Liver (tissue), 9 donors: ENCODE measurements around the gene RORC. TPM values are rescaled to one million over a fixed set of nuclear protein-coding genes. Genes with fewer than 3 reads are reported as not detected.
"Not testable (repeated sequence)": the region's sequence is repeated elsewhere in the genome, so short reads cannot be mapped to it uniquely, and the experiment has no call there.

Experiments
- DNase-seq: peaks from one replicate; pipeline ENCODE4 v3.0.0-alpha.2; 2017; ENCODE audit warnings: low spot score
- H3K27ac ChIP-seq, 2 donors: one replicate each; pipeline ENCODE4 v1.7.0; 2013; ENCODE audit warnings: inconsistent platforms in 2 of 2, low read length in 2 of 2, control low read depth in 1 of 2, low read depth in 1 of 2, mild to moderate bottlenecking in 1 of 2
- H3K27me3 ChIP-seq, 4 donors: one replicate each; pipeline versions ENCODE4 v1.6.1 to v1.7.0; 2013; ENCODE audit warnings: low read length in 3 of 4, inconsistent platforms in 1 of 4, mild to moderate bottlenecking in 1 of 4, moderate library complexity in 1 of 4; ENCODE audit not compliant: control insufficient read depth in 4 of 4, insufficient read depth in 4 of 4
- H3K36me3 ChIP-seq, 4 donors: one replicate each; pipeline versions ENCODE4 v1.6.1 to v1.7.0; 2013; ENCODE audit warnings: low read length in 3 of 4, mild to moderate bottlenecking in 3 of 4, low read depth in 1 of 4, moderate library complexity in 1 of 4; ENCODE audit not compliant: control insufficient read depth in 4 of 4, insufficient read depth in 3 of 4
- H3K4me1 ChIP-seq, 4 donors: one replicate each; pipeline versions ENCODE4 v1.6.1 to v1.7.0; 2013; ENCODE audit warnings: low read length in 3 of 4, mild to moderate bottlenecking in 3 of 4, moderate library complexity in 1 of 4; ENCODE audit not compliant: control insufficient read depth in 4 of 4, insufficient read depth in 4 of 4
- H3K4me3 ChIP-seq, 3 donors: one replicate each; pipeline versions ENCODE4 v1.6.1 to v1.7.0; 2013; ENCODE audit warnings: low read length in 3 of 3, control low read depth in 1 of 3, low read depth in 1 of 3, mild to moderate bottlenecking in 1 of 3
- H3K9ac ChIP-seq, 2 donors: one replicate each; pipeline ENCODE4 v1.7.0; 2013; ENCODE audit warnings: low read length in 2 of 2, mild to moderate bottlenecking in 2 of 2, moderate library complexity in 2 of 2, control low read depth in 1 of 2, low read depth in 1 of 2
- H3K9me3 ChIP-seq, 4 donors: one replicate each; pipeline versions ENCODE4 v1.6.1 to v1.7.0; 2013; ENCODE audit warnings: low read length in 3 of 4; ENCODE audit not compliant: control insufficient read depth in 4 of 4
- EGR1 ChIP-seq, 2 donors: IDR thresholded peaks; 2 replicates each; pipeline ENCODE4 v1.6.1; 2016 to 2018; ENCODE audit warnings: antibody characterized with exemption in 2 of 2, low read depth in 2 of 2
- FOXA1 ChIP-seq: IDR thresholded peaks from 2 replicates; pipeline ENCODE4 v1.6.1; 2016; ENCODE audit warnings: antibody characterized with exemption
- GABPA ChIP-seq, 2 donors: IDR thresholded peaks in 1 of 2; conservative IDR thresholded peaks in 1 of 2; 2 replicates each; pipeline ENCODE4 v1.6.1; 2016; ENCODE audit warnings: antibody characterized with exemption in 2 of 2, mild to moderate bottlenecking in 1 of 2, moderate library complexity in 1 of 2
- HNF4G ChIP-seq: IDR thresholded peaks from 2 replicates; pipeline ENCODE4 v1.6.1; 2016; ENCODE audit warnings: antibody characterized with exemption
- JUND ChIP-seq, 2 donors: IDR thresholded peaks; 2 replicates each; pipeline ENCODE4 v1.6.1; 2016; ENCODE audit warnings: antibody characterized with exemption in 2 of 2
- TAF1 ChIP-seq: conservative IDR thresholded peaks from 2 replicates; pipeline ENCODE4 v1.6.1; 2016; ENCODE audit warnings: antibody characterized with exemption, mild to moderate bottlenecking
- YY1 ChIP-seq: IDR thresholded peaks from 2 replicates; pipeline ENCODE4 v1.6.1; 2016; ENCODE audit warnings: antibody characterized with exemption, mild to moderate bottlenecking
- WGBS: extraction: QIAGEN DNeasy Blood & Tissue Kit; methylation state at CpG from one replicate; pipeline ENCODE4 v1.1.7; 2013; 5-methylcytosine and 5-hydroxymethylcytosine counted together
- polyA plus RNA-seq, 2 donors: library from polyadenylated mRNA; stranded (reverse) in 1 of 2; unstranded in 1 of 2; fragments of 200-250 nt in 1 of 2; fragments of >200 nt in 1 of 2; fragmentation: Nextera tagmentation in 1 of 2; extraction: Ambion mirVana in 1 of 2; gene quantifications; one replicate each; pipeline versions ENCODE4 v1.2.1 to v1.2.3, GENCODE V29; 2013 to 2015
- total RNA-seq, 2 donors: library from RNA; depleted of rRNA; stranded (reverse); fragments of >200 nt; gene quantifications; one replicate each; pipeline ENCODE4 v1.2.3, GENCODE V29; 2014
- TF ChIP-seq, protein P1 (sequence below): fragments of 150-350 bp; IDR thresholded peaks from 2 replicates; pipeline ENCODE4 v1.5.1; 2017; ENCODE audit warnings: improper control_type of control experiment, low read depth, low read length; ENCODE audit not compliant: missing input control
- TF ChIP-seq, protein P2 (sequence below): IDR thresholded peaks from 2 replicates; pipeline ENCODE4 v1.6.1; 2016; ENCODE audit warnings: antibody characterized with exemption
- TF ChIP-seq, protein P3 (sequence below): IDR thresholded peaks from 2 replicates; pipeline ENCODE4 v1.6.1; 2016; ENCODE audit warnings: antibody characterized with exemption
- donor health status: healthy.
- donor health status: healthy.
- donor health status: healthy.
- donor health status: healthy.
- donor health status: healthy.

The RORC gene
- total and polyA plus RNA-seq, 4 donors, result 2.9 to 59.2 (median 13.0) TPM

DNA sequence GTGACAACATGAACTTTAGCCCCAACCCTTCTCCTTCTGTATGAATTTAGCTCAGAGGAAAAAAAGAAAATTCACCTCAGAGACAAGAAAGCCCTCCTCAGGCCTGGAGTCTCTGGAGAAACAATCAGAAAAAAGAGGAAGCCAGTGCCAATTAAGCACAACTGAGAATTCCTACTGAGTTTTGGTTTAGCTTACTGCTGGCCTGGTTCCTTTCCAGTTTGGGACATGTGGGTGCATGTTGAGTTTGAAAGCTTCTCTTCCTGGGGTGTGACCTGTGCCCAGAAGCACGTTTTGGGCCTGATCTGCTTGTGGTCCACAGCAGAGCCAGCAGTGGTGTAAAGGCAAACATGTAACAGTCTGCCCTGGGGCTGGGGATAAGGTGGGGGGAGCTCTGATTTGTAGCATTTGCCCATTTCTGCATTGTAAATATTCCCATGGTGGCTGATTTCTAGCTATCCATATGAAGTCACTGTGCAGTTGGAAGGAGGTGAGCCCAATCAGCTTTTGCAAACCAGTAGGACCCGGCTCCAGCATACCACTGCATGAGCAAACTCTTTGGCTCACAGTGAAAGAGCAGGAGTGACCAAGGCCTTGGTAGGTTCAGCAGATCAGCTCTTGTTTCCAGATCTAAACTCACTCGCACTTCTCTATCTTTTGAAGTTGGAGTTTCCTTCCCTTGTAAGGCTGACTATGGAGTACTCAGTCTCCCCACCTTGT lies 26.6 kb upstream of the RORC start:
- Histone ChIP-seq H3K9ac (no peak overlapping the region), H3K27ac (no peak overlapping the region), H3K9me3 (no peaks in the 10 kb centered on the region), H3K4me3 (no peak overlapping the region), H3K36me3 (no peaks in the 10 kb centered on the region), H3K27me3 (no peaks in the 10 kb centered on the region), H3K4me1 (no peaks in the 10 kb centered on the region)
- 73% methylated on average over 3 of the region's 3 CpGs for whole genome bisulfite sequencing
- DNase-seq, result no peak
- TF ChIP-seq GABPA (IDR thresholded peaks at IDR 0.05 in 1 of 2, conservative IDR thresholded peaks at IDR 0.05 in 1 of 2), result no peak
- TF ChIP-seq, protein P1, sequence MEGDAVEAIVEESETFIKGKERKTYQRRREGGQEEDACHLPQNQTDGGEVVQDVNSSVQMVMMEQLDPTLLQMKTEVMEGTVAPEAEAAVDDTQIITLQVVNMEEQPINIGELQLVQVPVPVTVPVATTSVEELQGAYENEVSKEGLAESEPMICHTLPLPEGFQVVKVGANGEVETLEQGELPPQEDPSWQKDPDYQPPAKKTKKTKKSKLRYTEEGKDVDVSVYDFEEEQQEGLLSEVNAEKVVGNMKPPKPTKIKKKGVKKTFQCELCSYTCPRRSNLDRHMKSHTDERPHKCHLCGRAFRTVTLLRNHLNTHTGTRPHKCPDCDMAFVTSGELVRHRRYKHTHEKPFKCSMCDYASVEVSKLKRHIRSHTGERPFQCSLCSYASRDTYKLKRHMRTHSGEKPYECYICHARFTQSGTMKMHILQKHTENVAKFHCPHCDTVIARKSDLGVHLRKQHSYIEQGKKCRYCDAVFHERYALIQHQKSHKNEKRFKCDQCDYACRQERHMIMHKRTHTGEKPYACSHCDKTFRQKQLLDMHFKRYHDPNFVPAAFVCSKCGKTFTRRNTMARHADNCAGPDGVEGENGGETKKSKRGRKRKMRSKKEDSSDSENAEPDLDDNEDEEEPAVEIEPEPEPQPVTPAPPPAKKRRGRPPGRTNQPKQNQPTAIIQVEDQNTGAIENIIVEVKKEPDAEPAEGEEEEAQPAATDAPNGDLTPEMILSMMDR, result no peak
- no peak for TF ChIP-seq HNF4G

DNA sequence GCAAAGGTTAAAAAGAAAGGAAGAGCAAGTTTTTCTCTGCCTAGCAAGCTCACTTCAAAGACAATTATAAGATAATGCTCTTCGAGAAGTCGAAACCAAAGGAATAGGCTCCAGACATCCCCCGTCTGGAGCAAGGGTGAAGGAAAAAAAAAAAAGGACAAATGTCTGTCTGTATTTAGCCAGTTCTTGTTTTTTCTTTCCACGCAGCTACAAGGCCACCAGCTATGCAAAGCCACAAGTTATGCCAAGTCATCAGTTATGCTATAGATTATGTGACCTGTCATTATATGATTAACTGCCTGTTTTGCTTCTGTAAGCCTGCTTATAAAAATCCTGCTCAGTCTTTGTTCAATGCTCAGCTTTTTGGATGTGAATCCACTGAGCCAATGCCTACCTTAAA lies 24.3 kb upstream of the RORC start:
- H3K4me3 ChIP-seq, result no peak overlapping the region
- 75% methylated on average over 4 of the region's 4 CpGs for WGBS
- no peaks in the 10 kb centered on the region for H3K36me3 ChIP-seq
- H3K4me1 ChIP-seq, result no peaks in the 10 kb centered on the region
- no peak overlapping the region for H3K9ac ChIP-seq
- H3K9me3 ChIP-seq, result no peaks in the 10 kb centered on the region
- no peaks in the 10 kb centered on the region for H3K27me3 ChIP-seq
- no peak for DNase-seq
- TF ChIP-seq, protein P2, sequence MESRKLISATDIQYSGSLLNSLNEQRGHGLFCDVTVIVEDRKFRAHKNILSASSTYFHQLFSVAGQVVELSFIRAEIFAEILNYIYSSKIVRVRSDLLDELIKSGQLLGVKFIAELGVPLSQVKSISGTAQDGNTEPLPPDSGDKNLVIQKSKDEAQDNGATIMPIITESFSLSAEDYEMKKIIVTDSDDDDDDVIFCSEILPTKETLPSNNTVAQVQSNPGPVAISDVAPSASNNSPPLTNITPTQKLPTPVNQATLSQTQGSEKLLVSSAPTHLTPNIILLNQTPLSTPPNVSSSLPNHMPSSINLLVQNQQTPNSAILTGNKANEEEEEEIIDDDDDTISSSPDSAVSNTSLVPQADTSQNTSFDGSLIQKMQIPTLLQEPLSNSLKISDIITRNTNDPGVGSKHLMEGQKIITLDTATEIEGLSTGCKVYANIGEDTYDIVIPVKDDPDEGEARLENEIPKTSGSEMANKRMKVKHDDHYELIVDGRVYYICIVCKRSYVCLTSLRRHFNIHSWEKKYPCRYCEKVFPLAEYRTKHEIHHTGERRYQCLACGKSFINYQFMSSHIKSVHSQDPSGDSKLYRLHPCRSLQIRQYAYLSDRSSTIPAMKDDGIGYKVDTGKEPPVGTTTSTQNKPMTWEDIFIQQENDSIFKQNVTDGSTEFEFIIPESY, result no peak
- no peak overlapping the region for H3K27ac ChIP-seq

DNA sequence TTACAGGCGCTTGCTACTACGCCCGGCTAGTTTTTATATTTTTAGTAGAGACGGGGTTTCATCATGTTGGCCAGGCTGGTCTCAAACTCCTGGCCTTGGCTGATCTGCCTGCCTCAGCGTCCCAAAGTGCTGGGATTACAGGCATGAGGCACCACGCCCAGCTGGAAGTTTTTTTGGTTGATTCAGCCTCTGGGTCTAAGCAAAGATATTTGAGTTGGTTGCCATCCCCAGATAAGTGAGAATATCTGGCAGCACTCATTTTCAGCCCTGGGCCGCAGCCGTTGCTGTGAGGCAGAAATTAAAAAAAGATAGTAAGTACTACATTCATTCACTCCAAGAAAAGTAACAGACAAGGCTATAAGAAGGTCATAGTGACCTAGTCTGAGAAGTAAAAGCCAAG lies 23.9 kb upstream of the RORC start:
- not testable (repeated sequence) for H3K27me3 ChIP-seq, DNase-seq, H3K4me3 ChIP-seq, H3K4me1 ChIP-seq, H3K9me3 ChIP-seq, H3K9ac ChIP-seq, H3K27ac ChIP-seq, H3K36me3 ChIP-seq
- whole genome bisulfite sequencing, result 84% methylated on average over 8 of the region's 8 CpGs

DNA sequence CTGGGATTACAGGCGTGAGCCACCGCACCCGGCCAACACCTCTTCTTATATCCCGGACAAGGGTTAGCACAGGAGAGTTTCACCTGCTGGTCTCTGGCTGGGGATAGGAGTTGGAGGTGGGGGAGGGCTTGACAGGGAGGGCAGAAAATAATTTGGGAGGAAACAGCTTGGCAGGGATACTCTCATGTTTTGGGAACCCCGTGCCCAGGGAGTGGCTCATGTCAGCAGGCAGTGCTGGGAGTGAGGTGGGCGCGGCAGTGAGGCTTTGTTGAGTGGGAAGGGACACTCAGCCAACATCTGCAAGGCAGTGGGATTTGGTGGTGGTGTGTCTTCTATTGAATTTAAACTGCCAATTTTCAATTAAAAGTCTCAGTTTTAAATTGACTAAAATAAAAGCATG lies 23.1 kb upstream of the RORC start:
- no peak overlapping the region for H3K9ac ChIP-seq
- no peaks in the 10 kb centered on the region for H3K36me3 ChIP-seq
- H3K4me3 ChIP-seq, result no peak overlapping the region
- H3K9me3 ChIP-seq, result no peaks in the 10 kb centered on the region
- WGBS, result 82% methylated on average over 7 of the region's 7 CpGs
- TF ChIP-seq TAF1 (no peak), FOXA1 (no peak), YY1 (no peak), GABPA (IDR thresholded peaks at IDR 0.05 in 1 of 2, conservative IDR thresholded peaks at IDR 0.05 in 1 of 2) (no peak), JUND (IDR thresholded peaks at IDR 0.05) (no peak), EGR1 (IDR thresholded peaks at IDR 0.05; ENCODE audit: low read depth in 2 of 2) (no peak), HNF4G (no peak)
- TF ChIP-seq, protein P1, result no peak
- TF ChIP-seq, protein P3, sequence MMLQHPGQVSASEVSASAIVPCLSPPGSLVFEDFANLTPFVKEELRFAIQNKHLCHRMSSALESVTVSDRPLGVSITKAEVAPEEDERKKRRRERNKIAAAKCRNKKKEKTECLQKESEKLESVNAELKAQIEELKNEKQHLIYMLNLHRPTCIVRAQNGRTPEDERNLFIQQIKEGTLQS, result no peak
- H3K4me1 ChIP-seq, result peaks cover 0 to 4% (median 0%) of the 10 kb centered on the region in 4 donors
- H3K27ac ChIP-seq, result no peak overlapping the region
- no peaks in the 10 kb centered on the region for H3K27me3 ChIP-seq
- no peak for DNase-seq
